PFSK-1 (cell line): Measurements from ENCODE around the gene KCNJ1.

ENCODE experiments used
- FOXP2 ChIP-seq: optimal IDR thresholded peaks from 2 replicates; pipeline ENCODE3; 2011; ENCODE audit warnings: borderline replicate concordance, control low read depth, inconsistent platforms; ENCODE audit not compliant: insufficient read depth; ENCODE audit errors: extremely low read length, extremely low read depth
- POLR2AphosphoS5 ChIP-seq: IDR thresholded peaks from 2 replicates; pipeline ENCODE4 v1.6.1; 2012; ENCODE audit warnings: low read depth, mild to moderate bottlenecking, control low read depth, low read length, moderate library complexity
- REST ChIP-seq, 2 experiments: IDR thresholded peaks; 2 replicates each; pipeline versions ENCODE4 v1.6.1 to v1.8.0; 2011 to 2012; ENCODE audit warnings: low read depth in 2 of 2, low read length in 2 of 2, control low read depth in 1 of 2, inconsistent platforms in 1 of 2, mild to moderate bottlenecking in 1 of 2, moderate library complexity in 1 of 2; ENCODE audit not compliant: insufficient read depth in 1 of 2
- SIN3A ChIP-seq: IDR thresholded peaks from 2 replicates; pipeline ENCODE4 v1.6.1; 2012; ENCODE audit warnings: mild to moderate bottlenecking, low read length, moderate library complexity, borderline replicate concordance; ENCODE audit not compliant: insufficient read depth
- TAF1 ChIP-seq: IDR thresholded peaks from 2 replicates; pipeline ENCODE4 v1.6.1; 2012; ENCODE audit warnings: low read length, control low read depth, borderline replicate concordance; ENCODE audit not compliant: insufficient read depth

- TF ChIP-seq POLR2AphosphoS5: no peak
- TF ChIP-seq REST (IDR thresholded peaks at IDR 0.05; ENCODE audit: insufficient read depth in 1 of 2, low read depth in 2 of 2, low read length in 2 of 2): no peak
- TF ChIP-seq TAF1: no peak
- no peak for TF ChIP-seq SIN3A
- TF ChIP-seq FOXP2: no peak
These were observed 35.6 kb downstream of the KCNJ1 start for GRCh38 chr11:128831174-128832120.
